CD4-positive, alpha-beta T cell treated with Interferon gamma for 1 hour (primary cell): ENCODE data around the gene OR13A1.
"Not testable (repeated sequence)": the region's sequence is repeated elsewhere in the genome, so short reads cannot be mapped to it uniquely, and the experiment has no call there.

ENCODE experiments used
- DNase-seq: peaks from one replicate; pipeline ENCODE4 v3.0.0-alpha.2; 2020

Gene OR13A1

GRCh38 chr10:45315508-45315907 is at the start of gene OR13A1:
Gene OR13A1, minus strand, starts transcription at chr10:45315608. Its CDS starts 11,186 bp downstream, at chr10:45304422.
- DNase-seq = no peak

- not testable (repeated sequence) for DNase-seq
Observed at GRCh38 chr10:45361983-45362799, 46.8 kb upstream of the OR13A1 start.

GRCh38 chr10:45358961-45359360 is 43.6 kb upstream of the OR13A1 start:
- DNase-seq = not testable (repeated sequence)

- no peak for DNase-seq
Observed at GRCh38 chr10:45355494-45355893, 40.1 kb upstream of the OR13A1 start.

- peak; percentile 41 for DNase-seq
Observed at GRCh38 chr10:45354261-45354660, 38.9 kb upstream of the OR13A1 start.

- no peak for DNase-seq
Observed at GRCh38 chr10:45353186-45353585, 37.8 kb upstream of the OR13A1 start.

GRCh38 chr10:45348196-45348765 is 32.9 kb upstream of the OR13A1 start:
- not testable (repeated sequence) for DNase-seq

- not testable (repeated sequence) for DNase-seq
Observed at GRCh38 chr10:45347464-45347863, 32.1 kb upstream of the OR13A1 start.

GRCh38 chr10:45346652-45347335 is 31.4 kb upstream of the OR13A1 start:
- DNase-seq = not testable (repeated sequence)

- not testable (repeated sequence) for DNase-seq
Observed at GRCh38 chr10:45340420-45340819, 25.0 kb upstream of the OR13A1 start.

- DNase-seq = no peak
Observed at GRCh38 chr10:45339894-45340293, 24.5 kb upstream of the OR13A1 start.

GRCh38 chr10:45331824-45332223 is 16.4 kb upstream of the OR13A1 start:
- not testable (repeated sequence) for DNase-seq

- DNase-seq = not testable (repeated sequence)
Observed at GRCh38 chr10:45326864-45327263, 11.5 kb upstream of the OR13A1 start.

GRCh38 chr10:45325116-45325515 is 9.7 kb upstream of the OR13A1 start:
- DNase-seq = no peak

- no peak for DNase-seq
Observed at GRCh38 chr10:45319702-45320101, 4.3 kb upstream of the OR13A1 start.

GRCh38 chr10:45313264-45313873 is 2.0 kb downstream of the OR13A1 start:
- DNase-seq = no peak

- no peak for DNase-seq
Observed at GRCh38 chr10:45308707-45309106, 6.7 kb downstream of the OR13A1 start.

- no peak for DNase-seq
Observed at GRCh38 chr10:45302573-45302972, 12.8 kb downstream of the OR13A1 start.

GRCh38 chr10:45298341-45298955 is 17.0 kb downstream of the OR13A1 start:
- DNase-seq = not testable (repeated sequence)

GRCh38 chr10:45294681-45295080 is 20.7 kb downstream of the OR13A1 start:
- DNase-seq = no peak

GRCh38 chr10:45286980-45287379 is 28.4 kb downstream of the OR13A1 start:
- no peak for DNase-seq

- DNase-seq = no peak
Observed at GRCh38 chr10:45282061-45282460, 33.3 kb downstream of the OR13A1 start.
